Measurements from ENCODE around the gene DHRS2.

GRCh38 chr14:23631234-23631633 is 4.9 kb upstream of the DHRS2 start:
- TF ChIP-seq TAF1 (IDR thresholded peaks at IDR 0.05; ENCODE audit: low read depth, low read length) (no peak), POLR2A (IDR thresholded peaks at IDR 0.05; ENCODE audit: low read depth, low read length) (no peak), POLR2AphosphoS5 (IDR thresholded peaks at IDR 0.05; ENCODE audit: low read depth, low read length) (no peak), POU2F2 (IDR thresholded peaks at IDR 0.05; ENCODE audit: low read depth, low read length) (no peak), PAX5 (IDR thresholded peaks at IDR 0.05; ENCODE audit: insufficient read depth, low read length, severe bottlenecking) (no peak)
